Fibroblast of pulmonary artery (primary cell): Measurements from ENCODE around the gene LENG1.
A peak's percentile ranks its signal among the peaks of the same experiment; 100 is the strongest.

ENCODE experiments used
- DNase-seq: peaks from one replicate; pipeline ENCODE4 v3.0.0-alpha.2; 2010; ENCODE audit warnings: low read depth
- H3K4me3 ChIP-seq: replicated peaks from 2 replicates; pipeline ENCODE4 v1.5.1; 2011; ENCODE audit warnings: low read depth, mild to moderate bottlenecking, control low read depth, low read length, moderate library complexity
- CTCF ChIP-seq: IDR thresholded peaks from 2 replicates; pipeline ENCODE4 v1.5.1; 2011; ENCODE audit warnings: mild to moderate bottlenecking, control low read depth, low read length, inconsistent platforms; ENCODE audit errors: missing control alignments

LENG1 gene

GRCh38 chr19:54148158-54148557, 11.4 kb downstream of the LENG1 start:
- no peak for TF ChIP-seq CTCF
- no peak overlapping the region for H3K4me3 ChIP-seq
- no peak for DNase-seq

DNA sequence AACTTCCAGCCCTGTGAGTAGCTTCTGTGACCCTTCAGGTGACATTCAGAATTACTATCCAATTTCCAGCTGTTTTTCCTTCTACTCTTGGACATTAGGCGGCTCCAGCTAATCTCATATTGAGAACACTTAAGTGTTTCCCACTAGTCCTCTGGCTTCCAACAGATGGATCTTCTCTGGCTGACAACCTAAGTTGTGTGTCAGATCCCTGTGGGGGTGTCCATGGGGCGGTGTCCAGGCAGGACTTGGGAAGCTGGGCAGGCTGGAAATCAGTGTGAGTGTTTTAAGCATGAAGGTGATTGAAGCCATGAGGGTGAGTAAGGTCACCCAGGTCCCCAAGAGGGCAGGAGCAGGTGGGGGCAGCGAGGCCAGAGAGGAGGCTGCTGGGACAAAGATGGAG, 11.8 kb downstream of the LENG1 start:
- no peak overlapping the region for H3K4me3 ChIP-seq
- TF ChIP-seq CTCF: no peak
- DNase-seq: peak; percentile 41

GRCh38 chr19:54145541-54146158, 13.9 kb downstream of the LENG1 start:
- TF ChIP-seq CTCF: no peak
- no peak overlapping the region for H3K4me3 ChIP-seq
- no peak for DNase-seq

DNA sequence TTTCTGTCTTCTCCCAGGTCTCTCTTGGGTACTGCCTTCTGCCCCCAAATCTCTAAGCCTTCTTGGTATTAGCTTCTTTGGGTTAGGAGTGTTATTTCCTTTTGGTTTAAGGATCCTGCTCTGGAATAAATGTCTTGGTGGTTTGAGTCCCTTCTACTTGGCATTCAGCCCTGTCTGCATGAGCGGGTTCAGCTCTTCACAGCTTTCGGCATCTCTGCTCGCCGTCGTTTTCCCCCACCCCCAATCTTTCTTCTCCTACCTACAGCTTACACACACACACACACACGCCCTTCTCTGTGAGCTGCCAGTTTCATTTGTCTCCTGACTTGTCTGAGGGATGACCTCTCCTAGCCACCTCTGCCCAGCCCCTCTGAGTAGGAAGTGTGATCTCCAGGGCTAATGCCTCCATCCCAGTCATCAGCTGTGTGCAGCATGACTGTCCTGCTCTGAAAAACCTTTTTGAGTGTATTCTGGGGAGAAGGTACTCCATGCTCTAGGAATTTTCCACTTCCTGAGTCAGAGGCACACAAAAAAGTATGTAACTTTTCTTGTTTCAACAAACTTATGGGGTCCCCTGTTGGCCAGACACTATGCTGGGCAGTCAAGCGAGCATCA, 17.2 kb downstream of the LENG1 start:
- DNase-seq: no peak
- no peak overlapping the region for H3K4me3 ChIP-seq
- TF ChIP-seq CTCF: no peak

- no peak for DNase-seq
- TF ChIP-seq CTCF: no peak
- H3K4me3 ChIP-seq: no peak overlapping the region
These were observed 18.2 kb downstream of the LENG1 start for GRCh38 chr19:54141356-54141755.

- peak overlapping the region; percentile 84 for H3K4me3 ChIP-seq
- no peak for TF ChIP-seq CTCF
- no peak for DNase-seq
These were observed 20.8 kb downstream of the LENG1 start for GRCh38 chr19:54138489-54139256.
